Mesothelial cell of epicardium (in vitro differentiated cells): ENCODE results near the gene ETS1. TPM values are rescaled to one million over a fixed set of nuclear protein-coding genes. Genes with fewer than 3 reads are reported as not detected.

Experiments
- DNase-seq, 2 experiments: peaks; one replicate each; pipeline ENCODE4 v3.0.0; 2021; ENCODE audit warnings: low spot score in 2 of 2; ENCODE audit not compliant: unreplicated experiment in 2 of 2
- H3K27ac Mint-ChIP-seq: 2 replicates; pipeline ENCODE4 v1.8.0; 2021; ENCODE audit warnings: mixed read lengths
- H3K27me3 Mint-ChIP-seq: 2 replicates; pipeline ENCODE4 v1.8.0; 2021; ENCODE audit warnings: low read depth, mixed read lengths
- H3K36me3 Mint-ChIP-seq: 2 replicates; pipeline ENCODE4 v1.8.0; 2021; ENCODE audit warnings: mixed read lengths
- H3K4me1 Mint-ChIP-seq: 2 replicates; pipeline ENCODE4 v1.8.0; 2021; ENCODE audit warnings: mixed read lengths
- H3K4me3 Mint-ChIP-seq: 2 replicates; pipeline ENCODE4 v1.8.0; 2021; ENCODE audit warnings: mild to moderate bottlenecking, moderate library complexity, mixed read lengths
- H3K9me3 Mint-ChIP-seq: 2 replicates; pipeline ENCODE4 v1.8.0; 2021; ENCODE audit warnings: mixed read lengths
- CTCF ChIP-seq: fragments of 200-600 bp; sonication (generic); IDR thresholded peaks from one replicate; pipeline ENCODE4 v1.5.0; 2021; ENCODE audit warnings: antibody characterized with exemption; ENCODE audit not compliant: unreplicated experiment
- total RNA-seq: library from RNA; stranded (reverse); gene quantifications from 3 replicates; pipeline ENCODE4 v1.2.1, GENCODE V29; 2021

The ETS1 gene
- total RNA-seq, 1 donor from 2014 or later = 29.7 TPM

GRCh38 chr11:128476049-128476448 is 111.3 kb downstream of the ETS1 start:
- no peak for DNase-seq
- H3K4me3 Mint-ChIP-seq = no peak overlapping the region
- no peaks in the 10 kb centered on the region for H3K27me3 Mint-ChIP-seq
- no peak for TF ChIP-seq CTCF
- no peaks in the 10 kb centered on the region for H3K9me3 Mint-ChIP-seq
- peaks cover 21% of the 10 kb centered on the region for H3K36me3 Mint-ChIP-seq
- peak overlapping the region; percentile 96 for H3K27ac Mint-ChIP-seq
- peaks cover 83% of the 10 kb centered on the region for H3K4me1 Mint-ChIP-seq

GRCh38 chr11:128474036-128474874 is 113.1 kb downstream of the ETS1 start:
- no peaks in the 10 kb centered on the region for H3K27me3 Mint-ChIP-seq
- no peak for DNase-seq
- H3K4me3 Mint-ChIP-seq = no peak overlapping the region
- peak overlapping the region; percentile 62 for H3K27ac Mint-ChIP-seq
- TF ChIP-seq CTCF = no peak
- peaks cover 8% of the 10 kb centered on the region for H3K36me3 Mint-ChIP-seq
- H3K4me1 Mint-ChIP-seq = peaks cover 78% of the 10 kb centered on the region
- no peaks in the 10 kb centered on the region for H3K9me3 Mint-ChIP-seq

GRCh38 chr11:128473636-128474035 is 113.7 kb downstream of the ETS1 start:
- Mint-ChIP-seq H3K9me3 (no peaks in the 10 kb centered on the region), H3K27ac (no peak overlapping the region), H3K36me3 (peaks cover 4% of the 10 kb centered on the region), H3K4me1 (peaks cover 74% of the 10 kb centered on the region), H3K27me3 (no peaks in the 10 kb centered on the region), H3K4me3 (no peak overlapping the region)
- TF ChIP-seq CTCF = no peak
- no peak for DNase-seq

GRCh38 chr11:128472128-128473089 is 114.9 kb downstream of the ETS1 start:
- no peaks in the 10 kb centered on the region for H3K9me3 Mint-ChIP-seq
- peaks cover 3% of the 10 kb centered on the region for H3K36me3 Mint-ChIP-seq
- TF ChIP-seq CTCF = no peak
- H3K27me3 Mint-ChIP-seq = no peaks in the 10 kb centered on the region
- H3K27ac Mint-ChIP-seq = no peak overlapping the region
- DNase-seq = no peak
- H3K4me1 Mint-ChIP-seq = peaks cover 78% of the 10 kb centered on the region
- no peak overlapping the region for H3K4me3 Mint-ChIP-seq

- Mint-ChIP-seq H3K4me1 (peaks cover 68% of the 10 kb centered on the region), H3K4me3 (no peak overlapping the region), H3K27me3 (no peaks in the 10 kb centered on the region), H3K36me3 (peaks cover 3% of the 10 kb centered on the region), H3K9me3 (no peaks in the 10 kb centered on the region), H3K27ac (no peak overlapping the region)
- DNase-seq = no peak
- TF ChIP-seq CTCF = no peak
Observed at GRCh38 chr11:128471138-128471661, 116.2 kb downstream of the ETS1 start.
